ENCODE results near the gene AMH.

AMH gene

GRCh38 chr19:2249880-2250765, 1.0 kb downstream of the AMH start:
- no peak for DNase-seq (ENCODE audit: low read depth)

- DNase-seq (ENCODE audit: low read depth), result no peak
Observed at GRCh38 chr19:2250766-2251105, 1.6 kb downstream of the AMH start.

DNA sequence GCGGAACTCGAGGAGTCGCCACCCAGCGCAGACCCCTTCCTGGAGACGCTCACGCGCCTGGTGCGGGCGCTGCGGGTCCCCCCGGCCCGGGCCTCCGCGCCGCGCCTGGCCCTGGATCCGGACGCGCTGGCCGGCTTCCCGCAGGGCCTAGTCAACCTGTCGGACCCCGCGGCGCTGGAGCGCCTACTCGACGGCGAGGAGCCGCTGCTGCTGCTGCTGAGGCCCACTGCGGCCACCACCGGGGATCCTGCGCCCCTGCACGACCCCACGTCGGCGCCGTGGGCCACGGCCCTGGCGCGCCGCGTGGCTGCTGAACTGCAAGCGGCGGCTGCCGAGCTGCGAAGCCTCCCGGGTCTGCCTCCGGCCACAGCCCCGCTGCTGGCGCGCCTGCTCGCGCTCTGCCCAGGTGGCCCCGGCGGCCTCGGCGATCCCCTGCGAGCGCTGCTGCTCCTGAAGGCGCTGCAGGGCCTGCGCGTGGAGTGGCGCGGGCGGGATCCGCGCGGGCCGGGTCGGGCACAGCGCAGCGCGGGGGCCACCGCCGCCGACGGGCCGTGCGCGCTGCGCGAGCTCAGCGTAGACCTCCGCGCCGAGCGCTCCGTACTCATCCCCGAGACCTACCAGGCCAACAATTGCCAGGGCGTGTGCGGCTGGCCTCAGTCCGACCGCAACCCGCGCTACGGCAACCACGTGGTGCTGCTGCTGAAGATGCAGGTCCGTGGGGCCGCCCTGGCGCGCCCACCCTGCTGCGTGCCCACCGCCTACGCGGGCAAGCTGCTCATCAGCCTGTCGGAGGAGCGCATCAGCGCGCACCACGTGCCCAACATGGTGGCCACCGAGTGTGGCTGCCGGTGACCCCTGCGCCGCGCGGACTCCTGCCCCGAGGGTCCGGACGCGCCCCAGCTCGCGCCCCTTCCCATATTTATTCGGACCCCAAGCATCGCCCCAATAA, 2.3 kb downstream of the AMH start:
- DNase-seq (ENCODE audit: low read depth), result no peak

DNA sequence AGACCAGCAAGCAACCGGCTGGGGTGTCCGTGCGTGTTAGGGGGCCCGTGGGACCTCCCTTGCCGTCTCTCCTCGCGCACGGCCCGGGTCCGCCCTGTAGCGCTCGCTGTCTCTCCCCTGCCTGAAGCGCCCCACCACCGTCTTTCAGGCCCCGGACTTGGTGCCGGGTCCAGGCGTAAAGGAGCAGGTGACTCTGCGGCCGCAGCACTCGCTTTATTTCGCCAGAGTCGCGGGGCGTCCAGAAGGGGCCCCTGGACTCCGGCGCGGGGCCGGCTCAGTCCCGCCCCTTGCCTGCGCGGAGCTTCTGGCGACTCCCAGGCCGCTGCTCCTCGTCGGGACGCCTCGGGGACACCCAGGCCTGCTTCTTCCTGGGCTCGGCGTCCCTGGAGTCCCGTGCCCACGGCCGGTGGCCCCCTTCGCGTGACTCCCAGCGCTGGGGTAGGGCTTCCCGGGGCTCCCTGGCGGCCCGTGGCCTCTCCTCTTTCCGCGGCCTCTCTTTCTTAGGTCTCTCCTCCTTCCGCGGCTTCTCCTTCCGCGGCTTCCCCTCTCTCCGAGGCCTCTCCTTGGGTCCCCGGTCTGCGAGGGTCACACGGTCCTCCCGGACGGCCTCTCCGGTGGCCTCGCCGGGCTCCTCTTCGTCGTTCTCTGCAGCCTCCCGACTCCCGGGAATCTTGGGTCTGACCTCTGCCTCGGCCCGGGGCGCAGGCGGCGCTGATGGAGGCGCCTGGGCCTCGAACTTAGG, 3.1 kb downstream of the AMH start:
- DNase-seq (ENCODE audit: low read depth), result no peak

GRCh38 chr19:2252797-2253105, 3.6 kb downstream of the AMH start:
- no peak for DNase-seq (ENCODE audit: low read depth)

DNA sequence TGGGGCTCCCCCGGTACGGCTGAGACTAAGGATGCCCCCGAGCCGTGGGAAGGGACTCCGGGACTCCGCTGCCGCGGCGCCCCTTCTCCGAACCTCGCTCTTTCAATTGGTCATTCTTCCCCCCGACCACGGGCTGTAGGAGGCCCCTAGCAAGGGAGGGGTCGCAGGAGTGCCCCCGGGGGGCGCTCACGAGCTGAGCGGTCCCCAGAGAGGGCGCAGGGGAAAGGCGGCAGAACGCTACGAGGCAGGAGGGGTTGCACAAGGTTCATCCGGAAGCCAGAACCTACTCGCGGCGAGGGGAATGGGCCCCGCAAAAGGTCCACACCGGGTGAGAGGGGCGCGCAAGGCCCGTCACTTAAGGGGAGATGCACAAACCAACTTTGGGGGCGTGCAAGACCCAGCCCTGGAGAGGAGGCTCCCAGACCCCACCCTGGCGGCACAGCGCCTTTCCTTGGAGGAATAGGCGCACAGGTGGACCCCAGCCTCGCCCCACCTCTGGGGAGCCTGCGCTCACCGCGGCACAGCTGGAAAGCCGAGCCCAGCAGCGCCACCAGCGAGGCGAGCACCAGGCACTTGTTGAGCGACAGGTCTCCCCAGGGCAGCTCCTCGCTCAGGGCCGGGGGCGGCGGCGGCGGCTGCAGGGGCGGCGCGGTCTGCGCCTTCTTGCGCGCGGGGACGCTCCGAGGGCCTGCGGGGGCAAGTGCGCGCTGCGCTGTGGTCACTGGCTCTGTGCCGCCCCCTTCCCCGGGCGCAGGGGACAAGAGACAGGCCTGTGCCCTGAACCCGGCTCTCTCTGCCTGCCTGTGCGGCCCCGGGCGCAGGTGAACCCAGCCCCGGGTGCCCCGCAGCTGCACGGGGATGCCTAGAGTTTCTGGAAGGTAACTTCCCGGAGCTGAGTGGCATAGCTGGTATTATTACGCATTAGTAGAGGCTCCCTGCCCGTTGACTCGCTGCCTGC, 4.3 kb downstream of the AMH start:
- DNase-seq (ENCODE audit: low read depth), result no peak

DNA sequence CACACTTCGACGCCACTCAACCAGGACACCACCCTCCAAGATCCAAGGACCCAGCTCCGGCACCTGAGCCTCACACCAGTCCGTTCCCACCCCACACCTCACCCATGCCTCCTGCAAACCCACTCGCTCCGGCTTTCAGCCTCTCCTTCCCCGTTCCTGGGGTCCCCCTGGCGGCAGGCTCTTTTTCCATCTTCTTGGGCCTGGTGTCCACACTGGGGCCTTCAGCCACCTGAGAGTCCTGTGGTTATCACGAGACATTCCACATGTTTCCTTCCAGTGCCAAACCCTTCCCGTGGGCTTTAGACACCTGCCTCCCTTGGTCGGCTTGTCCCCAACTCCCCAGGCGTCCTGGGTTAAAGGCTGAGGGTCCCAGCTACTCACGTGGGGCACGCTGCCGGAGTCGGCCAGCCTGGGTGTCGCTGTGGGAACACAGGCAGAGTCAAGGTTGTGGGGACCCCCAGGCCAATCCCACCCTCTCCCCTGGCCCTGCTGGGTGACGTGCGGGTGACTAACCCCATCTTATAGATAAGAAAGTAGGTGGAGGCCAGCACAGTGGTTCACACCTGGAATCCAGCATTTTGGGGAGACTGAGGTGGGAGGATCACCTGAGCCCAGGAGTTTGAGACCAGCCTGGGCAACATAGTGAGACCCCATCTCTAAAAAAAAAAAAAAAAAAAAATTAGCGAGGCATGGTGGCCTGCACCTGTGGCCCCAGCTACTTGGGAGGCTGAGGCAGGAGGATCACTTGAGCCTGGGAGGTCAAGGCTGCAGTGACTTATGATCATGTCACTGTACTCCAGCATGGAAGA, 5.1 kb downstream of the AMH start:
- no peak for DNase-seq (ENCODE audit: low read depth)

DNA sequence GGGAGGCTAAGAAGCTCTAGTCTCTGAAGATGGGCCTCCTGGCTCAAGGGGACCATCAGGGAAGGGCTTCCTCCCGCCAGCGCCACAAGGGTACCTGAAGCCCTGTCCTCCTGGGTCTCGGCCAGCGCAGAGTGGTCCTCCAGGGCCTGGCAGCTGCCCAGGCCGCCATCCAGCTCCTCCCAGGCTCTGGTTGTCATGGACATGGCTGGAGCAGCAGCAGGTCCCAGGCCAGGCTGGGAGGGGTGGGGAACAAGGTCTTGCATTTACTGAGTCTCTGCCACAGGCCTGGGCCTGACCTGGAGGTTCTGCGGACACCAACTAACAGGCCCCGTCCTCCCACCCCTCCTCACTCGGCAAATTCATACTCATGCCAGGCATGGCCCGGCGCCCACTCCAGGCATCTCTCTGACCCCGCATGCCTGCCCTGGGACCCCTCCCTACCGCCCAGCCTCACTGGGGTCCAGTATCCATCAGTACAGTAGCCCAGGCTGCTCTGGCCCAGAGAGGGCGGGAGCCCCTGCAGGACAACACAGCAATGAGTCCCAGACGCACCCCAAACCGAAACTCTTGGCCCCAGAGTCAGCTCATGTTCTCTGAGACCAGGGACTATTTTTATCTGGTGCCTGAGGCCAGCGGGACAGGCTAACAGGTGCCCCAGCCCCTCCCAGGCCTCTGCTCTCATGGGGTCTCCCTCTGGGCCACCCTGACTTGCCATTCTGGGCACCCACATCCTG, 6.2 kb downstream of the AMH start:
- no peak for DNase-seq (ENCODE audit: low read depth)

DNA sequence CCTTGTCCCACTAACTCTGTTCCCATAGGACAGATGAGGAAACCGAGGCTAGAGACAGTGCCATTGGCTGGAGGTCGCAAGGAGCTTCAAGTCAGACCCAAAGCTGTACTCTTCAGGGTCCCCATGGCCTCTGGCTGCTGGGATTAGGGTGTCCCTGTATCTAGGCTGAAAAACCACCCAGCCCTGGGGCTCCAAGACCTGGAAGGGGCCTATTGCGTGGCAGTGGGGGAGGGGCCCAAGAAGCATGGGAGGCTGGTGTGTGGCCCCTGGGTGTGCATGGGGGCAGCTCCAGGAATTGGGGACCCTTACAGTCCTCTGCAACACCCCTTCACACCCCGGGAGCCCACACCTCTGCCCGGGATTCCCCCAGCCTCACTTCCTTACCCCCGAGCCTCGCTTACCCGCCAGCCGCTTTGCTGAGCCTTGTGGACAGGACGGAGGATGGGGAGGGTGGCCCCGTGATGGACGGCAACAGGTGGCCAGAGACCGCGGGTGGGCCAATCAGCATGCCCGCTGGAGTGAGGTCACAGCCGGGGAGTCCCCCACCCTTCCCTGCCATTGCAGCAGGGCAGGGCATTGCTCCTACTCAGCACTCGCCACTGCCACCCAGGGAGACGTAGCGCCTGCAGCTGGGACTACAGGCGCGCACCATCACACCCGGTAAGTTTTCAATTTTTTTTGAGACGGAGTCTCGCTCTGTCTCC, 7.0 kb downstream of the AMH start, which contains the start of gene JSRP1:
TSS of gene JSRP1 (minus strand) at position 436 of the 704 bp plus-strand sequence. CDS start 1,103 bp downstream, outside the sequence.
- no peak for DNase-seq (ENCODE audit: low read depth)

DNA sequence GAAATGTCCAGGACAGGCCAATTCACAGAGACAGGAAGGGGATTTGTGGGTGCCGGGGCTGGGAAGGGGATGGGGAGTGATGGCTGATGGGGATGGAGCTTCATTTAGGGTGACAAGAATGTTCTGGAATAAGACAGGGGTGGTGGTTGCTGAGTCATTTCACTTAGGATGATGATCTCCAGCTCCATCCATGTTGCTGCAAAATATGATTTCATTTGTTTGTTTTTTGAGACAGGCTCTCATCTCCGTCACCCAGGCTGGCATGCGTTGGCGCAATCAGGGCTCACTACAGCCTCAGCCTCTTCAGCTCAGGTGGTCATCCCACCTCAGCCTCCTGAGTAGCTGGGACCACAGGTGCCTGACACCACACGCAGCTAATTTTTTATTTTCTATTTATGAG, 10.2 kb downstream of the AMH start:
- no peak for DNase-seq (ENCODE audit: low read depth)

GRCh38 chr19:2260341-2260805, 11.2 kb downstream of the AMH start:
- no peak for DNase-seq (ENCODE audit: low read depth)

- no peak for DNase-seq (ENCODE audit: low read depth)
Observed at GRCh38 chr19:2261438-2262172, 12.5 kb downstream of the AMH start.

DNA sequence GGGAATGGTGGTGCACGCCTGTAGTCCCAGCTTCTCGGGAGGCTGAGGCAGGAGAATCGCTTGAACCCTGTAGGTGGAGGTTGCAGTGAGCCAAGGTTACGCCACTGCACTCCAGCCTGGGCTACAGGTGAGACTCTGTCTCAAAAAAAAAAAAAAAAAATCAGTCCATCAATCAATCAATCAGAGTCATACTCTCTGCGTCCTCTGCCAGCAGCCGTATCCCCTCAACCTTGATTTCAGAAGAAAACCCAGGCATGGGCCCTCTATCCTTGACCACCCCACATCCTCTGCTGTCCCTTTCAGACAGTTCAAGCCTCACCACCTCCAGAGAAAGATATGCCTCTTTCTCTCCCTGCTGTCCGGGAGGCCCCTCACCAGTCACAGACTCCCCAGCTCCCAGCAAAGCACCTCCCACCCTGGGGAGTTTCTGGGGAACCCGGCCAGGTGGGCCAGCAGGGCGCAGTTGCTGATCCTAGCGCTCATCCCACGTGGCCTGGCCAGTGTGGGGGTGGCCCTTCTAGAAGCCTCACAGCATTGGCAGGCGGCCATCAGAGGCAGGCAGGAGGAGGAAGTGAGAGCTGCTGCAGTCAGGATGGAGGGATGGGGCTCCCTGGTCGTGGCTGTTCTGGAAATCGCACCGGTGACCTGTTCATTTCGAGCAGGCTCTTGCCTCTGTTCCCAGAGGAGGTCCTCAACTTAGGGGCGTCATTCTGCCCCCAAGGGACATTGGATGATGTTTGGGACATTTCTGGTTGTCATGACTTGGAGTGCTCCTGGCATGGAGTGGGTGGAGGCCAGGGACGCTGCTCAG, 17.3 kb downstream of the AMH start:
- no peak for DNase-seq (ENCODE audit: low read depth)

GRCh38 chr19:2268480-2268830, 19.3 kb downstream of the AMH start:
- no peak for DNase-seq (ENCODE audit: low read depth)

GRCh38 chr19:2268861-2269243, 19.7 kb downstream of the AMH start:
- no peak for DNase-seq (ENCODE audit: low read depth)

- peak; percentile 99 for DNase-seq (ENCODE audit: low read depth)
Observed at GRCh38 chr19:2269244-2270156, 20.4 kb downstream of the AMH start.

GRCh38 chr19:2270157-2270422, 21.0 kb downstream of the AMH start:
- DNase-seq (ENCODE audit: low read depth), result no peak
